Measurements from ENCODE around the gene CUBN.

GRCh38 chr10:16777473-16778370 lies 351.9 kb downstream of the CUBN start:
- no peak for TF ChIP-seq ZNF274 (IDR thresholded peaks at IDR 0.05; ENCODE audit: low read depth, low read length)
- TF ChIP-seq SUZ12 (IDR thresholded peaks at IDR 0.05; ENCODE audit: extremely low read depth, insufficient read depth, insufficient read length), result no peak

Measured in NT2/D1 (cell line).